Measurements from ENCODE around the gene AP4S1. TPM values are rescaled to one million over a fixed set of nuclear protein-coding genes. Genes with fewer than 3 reads are reported as not detected.

AP4S1 gene
- total and polyA plus RNA-seq, 2 of the 8 experiments (the other 6 are each of a cell fraction or from before 2014, with no cell fraction given), result 2.8 to 9.9 TPM

DNA sequence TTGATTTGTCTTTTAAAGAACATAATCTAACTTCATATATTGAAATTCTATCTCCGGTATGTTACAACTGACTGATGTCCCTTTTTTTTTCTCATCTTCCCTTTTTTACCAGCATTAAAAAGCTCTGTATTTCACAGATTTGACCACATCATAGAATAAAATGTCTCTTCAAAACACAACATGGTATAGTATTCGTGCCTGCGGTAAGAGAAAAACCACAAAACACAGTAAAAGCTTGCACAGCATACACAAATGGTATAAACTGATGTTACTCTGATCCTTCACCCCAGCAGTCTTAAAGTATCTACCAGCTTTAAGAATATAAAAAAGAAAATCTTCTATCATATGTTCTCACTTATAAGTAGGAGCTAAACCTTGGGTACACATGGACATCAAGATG, 98.7 kb downstream of the AP4S1 start (continued):
- TF ChIP-seq FOSL1 (IDR thresholded peaks at IDR 0.05; ENCODE audit: insufficient read depth, low read depth, low read length) (no peak), ASH2L (IDR thresholded peaks at IDR 0.05; ENCODE audit: low read length) (no peak), CTBP2 (IDR thresholded peaks at IDR 0.05; ENCODE audit: borderline replicate concordance, insufficient read depth, insufficient read length, low read length) (no peak), JUND (IDR thresholded peaks at IDR 0.05; ENCODE audit: low read length) (no peak), EGR1 (IDR thresholded peaks at IDR 0.05; ENCODE audit: borderline replicate concordance, low read depth, low read length) (no peak), SAP30 (IDR thresholded peaks at IDR 0.05; ENCODE audit: insufficient read depth, insufficient replicate concordance, low read length) (no peak)
